HepG2 (cell line): ENCODE results near the gene MTCH1. TPM values are rescaled to one million over a fixed set of nuclear protein-coding genes. Genes with fewer than 3 reads are reported as not detected.

ENCODE experiments used
- CBX2 ChIP-seq, 2 experiments: fragments of 200-600 bp in 1 of 2; sonication (generic); formaldehyde crosslinking in 1 of 2; IDR thresholded peaks; 2 replicates each; pipeline versions ENCODE4 v1.7.0 to v1.8.1; 2018 to 2022; ENCODE audit warnings: low read depth in 2 of 2, low read length in 1 of 2, mild to moderate bottlenecking in 1 of 2, missing genetic modification reagents in 1 of 2
- SETDB1 ChIP-seq: sonication (generic); formaldehyde crosslinking; IDR thresholded peaks from 2 replicates; pipeline ENCODE4 v1.5.1; 2020; ENCODE audit warnings: missing genetic modification reagents, mild to moderate bottlenecking, borderline replicate concordance
- STAG1 ChIP-seq: sonication (generic); formaldehyde crosslinking; IDR thresholded peaks from 2 replicates; pipeline ENCODE4 v1.4.0; 2020; ENCODE audit warnings: missing genetic modification reagents
- ZEB1 ChIP-seq: IDR thresholded peaks from 2 replicates; pipeline ENCODE4 v1.6.1; 2012; ENCODE audit warnings: mild to moderate bottlenecking, low read depth, inconsistent platforms; ENCODE audit not compliant: insufficient replicate concordance
- ZNF558 ChIP-seq: sonication (generic); formaldehyde crosslinking; IDR thresholded peaks from 2 replicates; pipeline ENCODE4 v1.9.0; 2022; ENCODE audit warnings: mild to moderate bottlenecking, missing genetic modification reagents, borderline replicate concordance
- ZNF589 ChIP-seq: sonication (generic); formaldehyde crosslinking; conservative IDR thresholded peaks from 2 replicates; pipeline ENCODE4 v1.8.0; 2022; ENCODE audit warnings: mild to moderate bottlenecking, moderate library complexity, missing genetic modification reagents
- ZNF614 ChIP-seq: IDR thresholded peaks from 2 replicates; pipeline ENCODE4 v1.6.1; 2018; ENCODE audit warnings: missing biosample characterization, missing genetic modification reagents, inconsistent platforms, borderline replicate concordance
- ZNF747 ChIP-seq: sonication (generic); formaldehyde crosslinking; IDR thresholded peaks from 2 replicates; pipeline ENCODE4 v1.8.1; 2023; ENCODE audit warnings: missing genetic modification reagents, mild to moderate bottlenecking, borderline replicate concordance
- polyA plus RNA-seq, 8 experiments: library from polyadenylated mRNA; depleted of rRNA in 3 of 8; stranded (reverse) in 7 of 8; unstranded in 1 of 8; fragments of >200 nt; fragmentation: Illumina TruSeq in 4 of 8; extraction: Trizol in 4 of 8; gene quantifications; 2 replicates each; pipeline versions ENCODE4 v1.2.1 to v1.2.3, GENCODE V29; 2011 to 2016; ENCODE audit warnings: low read depth in 4 of 8, missing spikeins in 1 of 8, mixed read lengths in 1 of 8; ENCODE audit not compliant: insufficient read depth in 1 of 8
- total RNA-seq, 5 experiments: library from RNA; depleted of rRNA; stranded (reverse); fragments of >200 nt; fragmentation: Illumina TruSeq; extraction: Trizol; gene quantifications; 2 replicates each; pipeline ENCODE4 v1.2.3, GENCODE V29; 2016; ENCODE audit warnings: low read depth in 1 of 5
- TF ChIP-seq, protein P1 (sequence below): sonication (generic); formaldehyde crosslinking; IDR thresholded peaks from 2 replicates; pipeline ENCODE4 v1.4.0; 2020; ENCODE audit warnings: missing genetic modification reagents, mild to moderate bottlenecking, borderline replicate concordance
- TF ChIP-seq, protein P2 (sequence below): sonication (generic); formaldehyde crosslinking; IDR thresholded peaks from 2 replicates; pipeline ENCODE4 v1.4.0; 2020; ENCODE audit warnings: missing genetic modification reagents, borderline replicate concordance
- TF ChIP-seq, protein P3 (sequence below): IDR thresholded peaks from 2 replicates; pipeline ENCODE4 v1.6.1; 2016; ENCODE audit warnings: low read depth, control low read depth
- TF ChIP-seq, protein P4 (sequence below): sonication (generic); formaldehyde crosslinking; IDR thresholded peaks from 2 replicates; pipeline ENCODE4 v1.9.0; 2021; ENCODE audit warnings: missing genetic modification reagents, borderline replicate concordance
- TF ChIP-seq, protein P5 (sequence below): sonication (generic); formaldehyde crosslinking; IDR thresholded peaks from 2 replicates; pipeline ENCODE4 v1.5.0; 2020; ENCODE audit warnings: mild to moderate bottlenecking, missing genetic modification reagents, borderline replicate concordance

MTCH1 gene
- total and polyA plus RNA-seq, 2 of the 13 experiments (the other 11 are each of a cell fraction or from before 2014, with no cell fraction given), result 86.2 to 144 TPM

DNA sequence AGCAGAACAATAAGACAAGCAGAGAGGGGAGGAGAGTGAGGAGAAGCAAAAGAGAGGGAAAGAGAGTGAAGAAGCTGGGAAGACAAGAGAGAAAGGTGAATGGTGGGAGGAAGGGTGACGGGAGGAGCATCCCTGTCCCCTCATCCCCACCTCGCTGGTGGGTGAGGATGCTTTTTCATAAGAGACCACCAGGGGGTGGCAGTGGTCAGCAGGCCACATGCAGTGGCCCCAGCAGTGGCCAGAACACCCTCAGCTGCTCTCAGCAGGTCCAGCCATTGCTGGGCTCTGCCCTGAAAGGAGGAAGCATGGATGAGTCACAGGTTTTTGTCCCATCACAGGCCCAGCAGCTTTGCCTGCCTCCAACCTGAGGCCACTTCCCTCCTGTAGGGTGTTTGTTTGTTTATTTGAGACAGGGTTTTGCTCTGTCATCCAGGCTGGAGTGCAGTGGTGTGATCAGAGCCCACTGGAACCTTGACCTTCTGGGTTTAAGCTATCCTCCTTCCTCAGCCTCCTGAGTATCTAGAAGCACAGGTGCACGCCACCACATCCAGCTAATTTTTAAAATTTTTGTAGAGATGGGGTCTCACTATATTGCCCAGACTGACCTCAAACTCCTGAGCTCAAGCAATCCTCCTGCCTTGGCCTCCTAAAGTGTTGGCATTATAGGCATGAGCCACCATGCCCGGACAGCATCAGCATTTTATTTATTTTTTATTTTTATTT lies 43.4 kb upstream of the MTCH1 start (continued):
- peak; percentile 99 for TF ChIP-seq STAG1 (CRISPR knock-in tag)
- TF ChIP-seq, protein P1, sequence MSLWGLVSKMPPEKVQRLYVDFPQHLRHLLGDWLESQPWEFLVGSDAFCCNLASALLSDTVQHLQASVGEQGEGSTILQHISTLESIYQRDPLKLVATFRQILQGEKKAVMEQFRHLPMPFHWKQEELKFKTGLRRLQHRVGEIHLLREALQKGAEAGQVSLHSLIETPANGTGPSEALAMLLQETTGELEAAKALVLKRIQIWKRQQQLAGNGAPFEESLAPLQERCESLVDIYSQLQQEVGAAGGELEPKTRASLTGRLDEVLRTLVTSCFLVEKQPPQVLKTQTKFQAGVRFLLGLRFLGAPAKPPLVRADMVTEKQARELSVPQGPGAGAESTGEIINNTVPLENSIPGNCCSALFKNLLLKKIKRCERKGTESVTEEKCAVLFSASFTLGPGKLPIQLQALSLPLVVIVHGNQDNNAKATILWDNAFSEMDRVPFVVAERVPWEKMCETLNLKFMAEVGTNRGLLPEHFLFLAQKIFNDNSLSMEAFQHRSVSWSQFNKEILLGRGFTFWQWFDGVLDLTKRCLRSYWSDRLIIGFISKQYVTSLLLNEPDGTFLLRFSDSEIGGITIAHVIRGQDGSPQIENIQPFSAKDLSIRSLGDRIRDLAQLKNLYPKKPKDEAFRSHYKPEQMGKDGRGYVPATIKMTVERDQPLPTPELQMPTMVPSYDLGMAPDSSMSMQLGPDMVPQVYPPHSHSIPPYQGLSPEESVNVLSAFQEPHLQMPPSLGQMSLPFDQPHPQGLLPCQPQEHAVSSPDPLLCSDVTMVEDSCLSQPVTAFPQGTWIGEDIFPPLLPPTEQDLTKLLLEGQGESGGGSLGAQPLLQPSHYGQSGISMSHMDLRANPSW, result no peak
- TF ChIP-seq, protein P2, sequence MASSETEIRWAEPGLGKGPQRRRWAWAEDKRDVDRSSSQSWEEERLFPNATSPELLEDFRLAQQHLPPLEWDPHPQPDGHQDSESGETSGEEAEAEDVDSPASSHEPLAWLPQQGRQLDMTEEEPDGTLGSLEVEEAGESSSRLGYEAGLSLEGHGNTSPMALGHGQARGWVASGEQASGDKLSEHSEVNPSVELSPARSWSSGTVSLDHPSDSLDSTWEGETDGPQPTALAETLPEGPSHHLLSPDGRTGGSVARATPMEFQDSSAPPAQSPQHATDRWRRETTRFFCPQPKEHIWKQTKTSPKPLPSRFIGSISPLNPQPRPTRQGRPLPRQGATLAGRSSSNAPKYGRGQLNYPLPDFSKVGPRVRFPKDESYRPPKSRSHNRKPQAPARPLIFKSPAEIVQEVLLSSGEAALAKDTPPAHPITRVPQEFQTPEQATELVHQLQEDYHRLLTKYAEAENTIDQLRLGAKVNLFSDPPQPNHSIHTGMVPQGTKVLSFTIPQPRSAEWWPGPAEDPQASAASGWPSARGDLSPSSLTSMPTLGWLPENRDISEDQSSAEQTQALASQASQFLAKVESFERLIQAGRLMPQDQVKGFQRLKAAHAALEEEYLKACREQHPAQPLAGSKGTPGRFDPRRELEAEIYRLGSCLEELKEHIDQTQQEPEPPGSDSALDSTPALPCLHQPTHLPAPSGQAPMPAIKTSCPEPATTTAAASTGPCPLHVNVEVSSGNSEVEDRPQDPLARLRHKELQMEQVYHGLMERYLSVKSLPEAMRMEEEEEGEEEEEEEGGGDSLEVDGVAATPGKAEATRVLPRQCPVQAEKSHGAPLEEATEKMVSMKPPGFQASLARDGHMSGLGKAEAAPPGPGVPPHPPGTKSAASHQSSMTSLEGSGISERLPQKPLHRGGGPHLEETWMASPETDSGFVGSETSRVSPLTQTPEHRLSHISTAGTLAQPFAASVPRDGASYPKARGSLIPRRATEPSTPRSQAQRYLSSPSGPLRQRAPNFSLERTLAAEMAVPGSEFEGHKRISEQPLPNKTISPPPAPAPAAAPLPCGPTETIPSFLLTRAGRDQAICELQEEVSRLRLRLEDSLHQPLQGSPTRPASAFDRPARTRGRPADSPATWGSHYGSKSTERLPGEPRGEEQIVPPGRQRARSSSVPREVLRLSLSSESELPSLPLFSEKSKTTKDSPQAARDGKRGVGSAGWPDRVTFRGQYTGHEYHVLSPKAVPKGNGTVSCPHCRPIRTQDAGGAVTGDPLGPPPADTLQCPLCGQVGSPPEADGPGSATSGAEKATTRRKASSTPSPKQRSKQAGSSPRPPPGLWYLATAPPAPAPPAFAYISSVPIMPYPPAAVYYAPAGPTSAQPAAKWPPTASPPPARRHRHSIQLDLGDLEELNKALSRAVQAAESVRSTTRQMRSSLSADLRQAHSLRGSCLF, result no peak
- TF ChIP-seq, protein P3, sequence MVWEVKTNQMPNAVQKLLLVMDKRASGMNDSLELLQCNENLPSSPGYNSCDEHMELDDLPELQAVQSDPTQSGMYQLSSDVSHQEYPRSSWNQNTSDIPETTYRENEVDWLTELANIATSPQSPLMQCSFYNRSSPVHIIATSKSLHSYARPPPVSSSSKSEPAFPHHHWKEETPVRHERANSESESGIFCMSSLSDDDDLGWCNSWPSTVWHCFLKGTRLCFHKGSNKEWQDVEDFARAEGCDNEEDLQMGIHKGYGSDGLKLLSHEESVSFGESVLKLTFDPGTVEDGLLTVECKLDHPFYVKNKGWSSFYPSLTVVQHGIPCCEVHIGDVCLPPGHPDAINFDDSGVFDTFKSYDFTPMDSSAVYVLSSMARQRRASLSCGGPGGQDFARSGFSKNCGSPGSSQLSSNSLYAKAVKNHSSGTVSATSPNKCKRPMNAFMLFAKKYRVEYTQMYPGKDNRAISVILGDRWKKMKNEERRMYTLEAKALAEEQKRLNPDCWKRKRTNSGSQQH, result no peak; the same call in 1 of the 2 replicates
- TF ChIP-seq ZNF614 (CRISPR knock-in tag), result peak; percentile 57; the same call in 1 of the 2 replicates
- TF ChIP-seq, protein P4, sequence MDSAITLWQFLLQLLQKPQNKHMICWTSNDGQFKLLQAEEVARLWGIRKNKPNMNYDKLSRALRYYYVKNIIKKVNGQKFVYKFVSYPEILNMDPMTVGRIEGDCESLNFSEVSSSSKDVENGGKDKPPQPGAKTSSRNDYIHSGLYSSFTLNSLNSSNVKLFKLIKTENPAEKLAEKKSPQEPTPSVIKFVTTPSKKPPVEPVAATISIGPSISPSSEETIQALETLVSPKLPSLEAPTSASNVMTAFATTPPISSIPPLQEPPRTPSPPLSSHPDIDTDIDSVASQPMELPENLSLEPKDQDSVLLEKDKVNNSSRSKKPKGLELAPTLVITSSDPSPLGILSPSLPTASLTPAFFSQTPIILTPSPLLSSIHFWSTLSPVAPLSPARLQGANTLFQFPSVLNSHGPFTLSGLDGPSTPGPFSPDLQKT (CRISPR knock-in tag), result no peak
- TF ChIP-seq ZNF747 (CRISPR knock-in tag), result no peak
- TF ChIP-seq ZNF558 (CRISPR knock-in tag), result no peak
- TF ChIP-seq SETDB1 (CRISPR knock-in tag), result no peak
- TF ChIP-seq ZNF589 (CRISPR knock-in tag), result no peak
- no peak for TF ChIP-seq ZEB1
- TF ChIP-seq, protein P5, sequence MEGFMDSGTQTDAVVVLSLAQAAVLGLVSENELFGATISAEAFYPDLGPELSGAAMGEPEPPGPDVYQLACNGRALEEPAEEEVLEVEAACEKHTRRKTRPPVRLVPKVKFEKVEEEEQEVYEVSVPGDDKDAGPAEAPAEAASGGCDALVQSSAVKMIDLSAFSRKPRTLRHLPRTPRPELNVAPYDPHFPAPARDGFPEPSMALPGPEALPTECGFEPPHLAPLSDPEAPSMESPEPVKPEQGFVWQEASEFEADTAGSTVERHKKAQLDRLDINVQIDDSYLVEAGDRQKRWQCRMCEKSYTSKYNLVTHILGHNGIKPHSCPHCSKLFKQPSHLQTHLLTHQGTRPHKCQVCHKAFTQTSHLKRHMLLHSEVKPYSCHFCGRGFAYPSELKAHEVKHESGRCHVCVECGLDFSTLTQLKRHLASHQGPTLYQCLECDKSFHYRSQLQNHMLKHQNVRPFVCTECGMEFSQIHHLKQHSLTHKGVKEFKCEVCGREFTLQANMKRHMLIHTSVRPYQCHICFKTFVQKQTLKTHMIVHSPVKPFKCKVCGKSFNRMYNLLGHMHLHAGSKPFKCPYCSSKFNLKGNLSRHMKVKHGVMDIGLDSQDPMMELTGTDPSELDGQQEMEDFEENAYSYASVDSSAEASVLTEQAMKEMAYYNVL (CRISPR knock-in tag), result no peak
- TF ChIP-seq CBX2 (IDR thresholded peaks at IDR 0.05; ENCODE audit: low read depth, low read length), result no peak
- TF ChIP-seq CBX2 (CRISPR knock-in tag; IDR thresholded peaks at IDR 0.05; ENCODE audit: low read depth), result 0 out of 2 replicates have a peak, but pooled peaks have one; percentile 87
